22Rv1 (cell line): ENCODE data around the gene UBE2QL1.

Source experiments
- CTCF ChIP-seq: fragments of 450-650 bp; IDR thresholded peaks from 2 replicates; pipeline ENCODE4 v1.5.1; 2017; ENCODE audit warnings: mild to moderate bottlenecking
- ZFX ChIP-seq: fragments of 450-650 bp; IDR thresholded peaks from 2 replicates; pipeline ENCODE4 v1.6.1; 2017; ENCODE audit warnings: antibody characterized with exemption, borderline replicate concordance

GRCh38 chr5:6449465-6450158, 953 bp downstream of the UBE2QL1 start:
- no peak for TF ChIP-seq CTCF
- TF ChIP-seq ZFX = no peak
